GM18520 (cell line): ENCODE data around the gene WASF2.

ENCODE experiments used
- ATAC-seq: cut with Tn5 transposase; IDR thresholded peaks from one replicate; pipeline ENCODE4 v1.9.1; 2021; ENCODE audit not compliant: unreplicated experiment

WASF2 gene

DNA sequence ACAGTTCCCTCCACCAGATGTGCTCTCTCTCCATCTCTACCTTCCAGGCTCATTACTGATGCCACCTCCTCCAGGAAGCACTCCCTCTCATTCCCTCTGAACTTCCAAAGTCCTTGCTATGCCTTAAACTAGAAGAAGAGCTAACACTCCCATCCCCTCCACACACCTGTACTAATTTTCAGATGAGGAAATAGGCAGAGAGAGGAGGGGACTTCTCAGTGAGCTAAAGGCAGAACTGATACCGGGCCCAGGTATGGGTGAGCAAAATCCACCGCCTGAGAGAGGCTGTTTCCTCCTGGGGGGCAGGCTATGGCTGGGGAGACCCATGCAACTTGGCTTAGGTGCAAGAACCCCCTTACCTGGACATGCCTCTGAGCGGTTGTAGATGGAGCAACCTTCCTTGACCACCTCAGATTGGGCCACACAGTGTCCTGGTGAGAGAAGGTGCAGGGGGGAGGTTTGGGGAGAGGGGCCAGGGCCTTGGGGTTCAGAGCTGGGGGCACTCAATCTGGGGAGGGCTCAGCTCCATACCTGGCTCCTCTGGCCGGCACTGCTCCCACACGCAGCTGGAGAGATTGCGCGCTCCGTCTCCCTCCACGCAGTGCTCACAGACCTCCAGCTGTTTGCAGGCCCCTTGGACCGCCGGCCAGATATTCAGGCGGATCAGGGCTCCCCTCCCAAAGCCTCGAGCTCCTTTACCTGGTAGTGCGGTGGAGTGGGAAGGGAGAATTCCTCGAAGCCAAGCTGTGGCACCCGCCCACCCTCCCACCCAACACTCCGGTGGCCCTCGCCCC lies 107.8 kb downstream of the WASF2 start:
- ATAC-seq, result no peak

DNA sequence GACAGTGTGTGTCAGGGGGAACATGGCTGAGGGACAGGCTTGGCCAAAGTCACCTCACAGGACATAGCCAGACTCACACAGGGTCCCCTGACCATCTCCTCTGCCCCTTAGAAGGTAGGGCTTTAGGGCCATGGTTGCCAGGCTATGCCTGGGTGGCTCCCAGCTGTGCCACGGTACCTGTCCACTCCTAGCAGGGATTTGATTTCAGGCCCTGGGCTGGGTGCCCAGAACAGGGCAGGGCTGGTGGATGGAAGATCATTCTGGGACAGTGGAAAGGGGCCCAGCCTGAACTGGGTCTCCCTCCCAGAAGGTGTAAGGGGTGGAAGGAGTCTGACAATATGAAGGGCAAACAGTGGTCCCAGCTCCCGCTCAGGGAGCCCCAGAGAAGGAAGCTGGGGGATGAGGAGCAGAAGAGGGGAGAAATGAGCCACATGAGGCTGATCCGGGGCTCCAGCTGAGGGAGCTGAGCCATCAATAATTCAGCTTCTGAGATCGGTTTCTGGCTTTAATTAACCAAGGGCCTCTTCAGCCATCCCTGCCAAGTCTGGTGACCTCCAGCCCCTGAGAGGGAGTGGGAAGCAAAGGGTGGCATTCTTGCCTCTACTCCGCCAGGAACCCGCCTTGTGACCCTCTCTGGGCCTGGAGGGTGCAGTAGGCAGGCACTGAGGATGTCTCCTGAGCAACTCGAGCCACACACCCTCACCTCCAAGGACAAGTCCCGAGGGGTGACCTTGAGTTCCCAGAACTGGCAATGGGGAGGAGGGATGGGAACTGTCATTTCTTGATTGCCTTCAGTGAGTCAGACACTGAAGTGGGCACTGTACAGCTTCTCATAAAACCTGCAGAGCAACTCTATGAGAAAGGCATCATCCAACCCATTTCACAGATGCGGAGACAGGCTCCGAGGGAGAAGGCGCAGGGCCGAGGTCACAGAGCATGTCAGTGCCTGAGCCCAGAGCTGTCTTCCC lies 108.9 kb downstream of the WASF2 start:
- no peak for ATAC-seq

DNA sequence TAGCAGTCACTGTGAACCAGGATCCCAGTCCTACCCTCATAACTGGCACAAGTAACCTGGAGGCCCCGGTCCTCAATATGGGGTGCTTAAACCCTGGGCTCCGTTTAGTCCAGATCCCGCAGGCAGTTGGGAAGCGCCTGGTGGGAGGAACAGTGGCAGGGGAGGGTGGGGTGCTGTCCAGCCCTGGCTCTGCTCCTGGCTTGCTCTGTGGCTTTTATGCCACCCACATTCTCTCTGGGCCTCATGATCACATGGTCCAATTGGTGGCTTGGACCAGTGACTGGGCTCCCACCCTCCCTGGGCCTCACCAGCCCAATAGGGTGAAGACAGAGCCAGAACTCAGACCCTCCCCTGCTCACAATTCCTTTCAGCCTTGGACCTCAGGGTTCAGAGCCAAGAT lies 109.7 kb downstream of the WASF2 start:
- ATAC-seq, result no peak

DNA sequence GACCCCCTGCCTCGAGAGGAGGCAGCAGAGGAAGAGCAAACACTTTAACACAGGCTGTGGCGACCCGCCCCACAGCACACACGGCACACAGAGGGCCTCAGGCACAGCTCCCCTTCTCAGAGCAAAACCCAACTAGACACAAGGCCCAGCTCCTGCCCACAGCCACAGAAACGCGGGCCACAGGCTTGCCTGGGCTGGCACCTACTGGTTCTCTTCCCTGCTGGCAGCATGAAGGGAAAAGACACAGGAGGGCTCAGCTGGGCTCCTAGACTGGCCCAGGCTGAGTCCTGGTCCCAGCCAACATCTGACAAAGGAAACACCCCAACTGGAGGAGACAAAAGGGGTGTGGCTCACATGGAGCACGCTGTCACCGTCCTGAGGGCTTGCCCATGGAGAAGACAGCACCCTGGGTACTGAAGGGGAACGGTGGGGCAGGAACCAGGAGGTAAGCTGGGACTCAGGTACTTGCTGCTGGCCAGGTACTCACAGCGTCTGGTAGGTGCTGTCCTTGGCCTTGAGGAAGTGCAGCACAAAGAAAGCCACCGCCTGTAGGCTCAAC lies 110.3 kb downstream of the WASF2 start:
- no peak for ATAC-seq

DNA sequence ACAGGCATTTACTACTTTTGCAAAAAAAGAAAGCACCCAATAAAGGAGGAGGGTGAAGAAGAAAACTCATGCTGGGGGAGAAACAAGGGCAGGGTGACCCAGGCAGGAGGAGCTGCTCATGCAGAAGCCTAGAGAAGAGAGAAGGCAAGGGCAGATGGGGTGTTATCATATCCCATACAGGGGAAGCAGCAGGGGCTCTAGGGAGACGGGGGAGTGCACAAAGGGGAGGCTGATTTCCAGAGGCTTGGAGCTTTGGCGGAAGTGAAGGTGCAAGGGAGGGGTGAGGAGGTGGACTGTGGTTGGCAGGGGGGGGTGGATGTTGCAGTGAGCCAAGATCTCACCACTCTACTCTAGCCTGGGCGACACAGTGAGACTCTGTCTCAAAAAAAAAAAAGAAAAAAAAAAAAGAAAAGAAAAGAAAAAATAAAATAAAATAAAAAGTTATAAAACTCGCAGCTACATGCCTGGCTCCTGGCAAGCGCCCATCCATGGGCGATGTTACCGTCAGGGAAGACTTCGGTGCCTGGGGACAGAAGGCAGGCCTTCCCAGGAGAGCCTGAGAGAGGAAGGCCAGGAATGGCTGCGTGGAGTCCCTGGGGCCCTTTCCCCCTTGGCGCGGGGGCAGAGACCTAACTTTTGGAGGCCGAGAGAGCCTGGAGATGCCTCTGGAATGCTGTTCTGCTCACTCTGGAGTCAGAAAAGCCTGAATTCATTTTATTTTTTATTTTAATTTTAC lies 112.0 kb downstream of the WASF2 start:
- no peak for ATAC-seq

DNA sequence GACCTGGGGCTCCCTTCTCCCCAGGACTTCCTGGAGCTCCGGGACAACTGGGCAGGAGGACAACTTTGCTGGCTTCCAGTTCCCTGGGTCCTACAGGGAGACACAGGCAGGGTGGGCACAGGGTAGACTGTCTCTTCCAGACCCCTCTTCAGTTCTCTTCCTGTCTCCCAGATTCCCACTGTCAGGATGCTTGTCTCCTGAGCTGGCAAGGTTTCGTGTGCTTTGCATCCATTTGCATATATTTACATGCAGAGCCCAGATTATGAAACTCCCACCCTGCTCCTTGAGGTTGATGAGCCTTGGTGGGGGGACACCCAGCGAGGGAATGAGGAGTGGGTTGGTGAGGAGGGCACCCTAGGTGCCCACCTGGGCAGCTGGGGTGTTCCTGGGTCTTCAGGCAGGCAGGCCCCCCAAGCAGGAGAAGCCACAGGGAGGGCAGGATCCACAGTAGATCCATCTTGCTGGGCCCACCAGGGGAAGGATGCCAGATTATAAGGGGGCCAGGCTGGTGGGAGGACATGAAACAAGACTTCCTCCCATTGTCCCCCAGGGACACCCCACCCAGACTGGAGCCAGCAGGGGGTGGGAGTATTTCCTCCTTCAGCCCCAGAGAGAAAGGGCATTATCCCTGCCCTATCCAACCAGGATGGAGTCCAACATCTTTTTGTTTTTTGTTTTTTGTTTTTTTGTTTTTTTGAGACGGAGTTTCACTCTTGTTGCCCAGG lies 115.4 kb downstream of the WASF2 start, which contains the start of gene FCN3:
FCN3 (minus strand) TSS at position 463 of the 725 bp plus-strand sequence; CDS start at position 457, 6 bp downstream.
- ATAC-seq, result no peak

DNA sequence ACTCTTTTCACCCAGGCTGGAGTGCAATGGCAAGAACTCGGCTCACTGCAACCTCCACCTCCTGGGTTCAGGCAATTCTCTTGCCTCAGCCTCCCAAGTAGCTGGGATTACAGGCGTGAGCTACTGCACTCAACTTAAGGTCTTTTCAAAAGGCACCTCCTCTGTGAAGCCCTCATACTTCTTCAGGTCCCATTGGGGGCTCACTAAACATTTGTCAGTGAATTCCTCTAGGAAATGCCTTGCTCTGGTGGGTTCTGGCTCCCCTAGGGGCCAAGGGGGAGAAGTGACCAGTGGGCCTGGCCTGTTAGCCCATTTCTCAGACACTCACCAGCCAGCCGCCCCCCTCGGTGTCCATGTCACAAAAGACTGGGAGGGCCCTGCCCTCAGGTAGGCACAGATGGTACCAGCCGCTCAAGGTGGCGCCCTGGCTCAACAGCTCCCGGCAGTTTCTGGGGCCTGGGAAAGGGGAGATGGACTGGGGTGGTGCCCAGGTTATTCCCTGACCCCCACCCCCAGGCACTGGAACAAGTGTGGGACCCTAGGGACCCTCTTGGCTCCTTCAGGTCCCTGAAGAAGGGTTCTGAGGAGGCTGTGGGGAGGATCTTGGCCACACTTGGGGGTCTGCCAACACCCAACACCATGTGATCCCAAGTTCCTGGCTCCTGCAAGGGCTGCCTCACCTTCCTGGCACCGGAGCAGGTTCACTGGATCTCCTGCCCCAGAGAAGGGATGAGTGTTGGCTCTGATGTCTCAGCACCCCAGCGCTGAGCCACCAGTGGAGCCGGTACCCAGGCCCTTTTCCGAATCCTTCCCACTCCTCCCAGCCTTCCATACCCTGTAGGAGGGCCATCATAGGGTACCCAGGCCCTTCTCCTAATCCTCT lies 116.9 kb downstream of the WASF2 start:
- no peak for ATAC-seq

DNA sequence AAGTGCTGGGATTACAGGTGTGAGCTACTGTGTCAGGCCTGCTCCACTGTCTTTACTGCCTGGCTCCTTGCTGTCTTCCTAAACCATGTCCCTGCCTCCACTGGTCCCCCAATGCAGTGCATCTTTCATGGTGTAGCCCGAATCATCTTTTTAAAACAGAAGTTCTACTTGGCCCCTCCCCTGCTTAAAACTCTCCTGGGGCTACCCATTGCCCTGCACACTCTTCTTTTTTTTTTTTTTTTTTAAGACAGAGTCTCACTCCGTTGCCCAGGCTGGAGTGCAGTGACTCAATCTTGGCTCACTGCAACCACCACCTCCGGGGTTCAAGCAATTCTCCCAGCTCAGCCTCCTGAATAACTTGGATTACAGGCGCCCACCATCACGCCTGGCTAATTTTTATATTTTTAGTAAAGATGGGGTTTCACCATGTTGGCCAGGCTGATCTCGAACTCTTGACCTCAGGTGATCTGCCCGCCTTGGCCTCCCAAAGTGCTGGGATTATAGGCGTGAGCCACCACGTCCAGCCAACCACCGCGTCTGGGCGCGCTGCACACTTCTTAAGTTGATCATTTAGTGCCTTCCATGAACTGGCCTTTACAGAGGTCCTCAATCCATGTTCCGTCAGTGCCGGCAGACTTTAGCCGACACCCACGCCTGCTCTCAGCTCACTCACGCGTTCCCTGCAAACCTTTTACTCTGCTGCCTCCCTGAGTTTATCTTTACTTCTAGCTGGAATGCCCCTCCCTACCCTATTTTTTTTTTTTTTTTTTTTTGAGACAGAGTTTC lies 117.8 kb downstream of the WASF2 start:
- ATAC-seq, result no peak

DNA sequence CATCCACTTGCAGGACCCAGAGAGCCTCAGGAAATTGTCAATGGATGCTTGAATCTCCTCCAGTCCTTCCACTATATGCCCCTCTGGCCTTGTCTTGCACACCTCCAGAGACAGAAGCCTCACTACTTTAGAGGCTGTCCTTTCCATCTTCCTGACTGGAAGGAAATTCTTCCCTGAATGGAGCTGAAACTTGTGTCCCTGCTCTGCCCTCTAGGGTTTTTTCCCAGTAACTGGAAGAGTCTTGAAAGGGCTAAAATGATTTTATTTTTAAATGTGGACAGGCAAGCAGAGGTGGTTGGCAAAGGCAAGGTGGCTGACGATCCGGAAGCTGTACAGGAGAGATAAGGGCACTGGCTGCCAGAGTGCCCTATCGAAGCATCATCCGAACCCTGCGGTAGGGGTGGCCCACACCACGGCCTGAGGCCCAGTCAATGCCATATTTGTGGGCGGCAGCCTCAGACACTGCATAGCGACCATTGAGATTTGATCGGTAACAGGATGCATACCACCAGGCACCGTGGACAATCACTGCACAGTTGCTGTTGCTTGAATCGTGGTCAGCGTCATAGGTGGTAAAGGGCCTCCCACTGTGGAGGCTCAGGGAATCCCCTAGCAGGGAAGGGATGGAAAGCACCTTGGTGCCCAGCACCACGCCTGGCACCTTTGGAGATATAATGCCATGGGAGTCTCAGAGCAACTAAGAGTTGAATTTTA lies 120.9 kb downstream of the WASF2 start:
- ATAC-seq, result no peak

DNA sequence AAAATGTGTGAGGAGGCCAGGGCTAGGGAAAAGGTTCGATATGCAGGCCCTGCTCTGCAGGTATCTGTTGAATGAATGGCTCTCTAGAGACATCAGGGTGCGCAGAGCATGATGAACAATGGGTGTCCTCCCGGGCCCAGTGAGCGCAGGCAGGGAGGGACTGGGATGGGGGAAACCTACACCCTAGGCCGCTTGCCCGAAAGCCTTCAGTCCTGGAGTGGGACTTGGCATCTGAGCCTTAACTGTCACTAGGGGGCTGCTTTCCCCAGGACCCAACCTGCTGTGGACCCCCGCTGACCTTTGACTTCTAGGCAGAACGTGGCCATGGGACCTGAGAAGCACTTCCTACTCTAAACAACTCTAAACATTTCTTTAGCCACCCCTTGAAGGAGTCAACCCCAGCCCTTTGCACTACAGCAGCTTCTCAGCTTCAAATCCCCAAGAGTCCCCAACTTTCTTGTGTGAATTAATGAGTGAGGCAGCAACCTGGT lies 122.8 kb downstream of the WASF2 start:
- ATAC-seq, result no peak

DNA sequence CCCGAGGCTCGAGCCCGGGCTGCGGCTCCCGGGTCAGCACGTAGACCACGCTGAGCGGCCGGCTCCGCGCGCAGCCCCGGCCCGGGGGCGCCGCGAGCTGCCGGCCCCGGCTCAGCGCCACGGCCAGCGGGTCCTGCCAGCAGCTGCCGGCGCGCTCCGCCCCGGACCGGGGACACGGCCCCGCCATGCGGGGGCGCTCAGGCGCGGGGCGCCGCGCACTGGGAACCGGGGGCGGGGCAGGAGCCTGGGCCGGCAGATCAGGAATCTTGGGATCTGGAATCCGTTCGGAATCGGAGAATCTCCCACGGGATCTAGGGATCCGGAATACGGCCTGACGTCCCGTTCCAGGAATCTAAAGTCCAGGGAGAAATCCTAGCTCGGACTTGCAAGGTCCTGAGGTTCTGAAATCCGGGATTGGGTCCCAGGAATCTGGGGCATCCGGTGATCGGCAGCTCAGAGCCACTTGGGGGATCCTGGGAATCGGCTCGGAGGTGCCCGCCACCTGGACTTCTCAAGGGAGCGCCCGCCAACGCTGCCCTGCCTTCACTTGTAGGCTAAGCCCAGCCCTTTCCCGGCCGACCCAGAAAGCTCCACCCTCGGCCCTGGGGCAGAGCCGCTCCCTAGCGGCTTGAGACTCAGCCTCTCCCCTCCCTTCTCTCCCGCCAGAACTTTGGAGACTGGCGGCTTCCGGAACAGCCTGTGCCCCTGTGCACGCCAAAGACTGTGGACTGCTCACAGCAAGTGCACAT lies 123.4 kb downstream of the WASF2 start, which contains the start of gene MAP3K6:
MAP3K6 (minus strand) TSS at position 551 of the 749 bp plus-strand sequence; CDS start at position 187, 364 bp downstream.
- no peak for ATAC-seq

DNA sequence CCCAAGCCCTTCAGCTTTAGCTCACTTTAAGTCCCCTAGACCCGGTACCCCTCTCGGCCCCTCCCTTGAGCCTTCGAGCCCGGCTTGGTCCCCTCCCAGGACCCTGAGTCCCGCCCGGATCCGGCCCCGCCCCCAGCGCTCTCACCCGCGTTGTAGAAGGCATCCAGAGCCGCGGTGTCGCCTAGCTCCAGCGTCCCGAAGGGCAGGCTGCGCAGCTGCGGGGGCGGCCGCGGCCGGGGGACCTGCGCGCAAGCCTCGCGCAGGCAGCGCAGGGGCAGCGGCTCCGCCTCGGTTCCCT lies 123.9 kb downstream of the WASF2 start:
- no peak for ATAC-seq

DNA sequence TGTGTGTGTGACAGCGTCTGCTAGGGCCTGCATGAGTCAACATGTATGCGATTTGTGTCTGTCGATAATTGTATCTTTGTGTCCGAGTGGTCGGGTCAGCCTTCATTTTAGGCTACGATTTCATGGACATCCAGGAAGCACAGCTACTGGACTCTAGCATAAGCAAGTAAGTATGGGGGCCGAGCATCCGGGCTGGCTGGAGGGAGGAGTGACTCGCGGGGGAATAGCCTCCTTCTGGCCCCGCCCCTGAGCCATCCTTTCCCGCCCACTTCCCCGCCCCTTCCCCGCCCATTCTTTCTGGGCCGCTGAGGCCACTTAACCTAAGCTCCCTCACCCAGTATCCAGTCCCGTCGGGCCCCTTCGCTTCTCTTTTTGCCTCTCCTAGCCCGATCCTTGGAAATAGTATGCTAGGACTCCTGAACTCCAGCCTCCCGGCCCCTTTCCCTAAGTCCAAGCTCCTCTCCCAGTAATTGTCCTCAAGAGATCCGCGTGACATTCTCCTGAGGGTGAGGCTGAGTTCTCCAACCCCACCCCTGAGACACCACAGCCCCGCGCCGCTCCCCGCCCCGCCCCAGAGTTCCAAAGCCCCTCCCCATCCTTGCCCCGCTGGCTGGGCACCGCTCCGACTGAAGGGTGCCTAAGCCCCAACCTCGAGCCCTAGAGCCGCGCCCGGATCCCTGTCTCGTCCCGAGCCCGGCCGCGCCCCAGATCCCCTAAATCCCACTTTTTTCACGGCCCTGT lies 124.4 kb downstream of the WASF2 start:
- no peak for ATAC-seq

DNA sequence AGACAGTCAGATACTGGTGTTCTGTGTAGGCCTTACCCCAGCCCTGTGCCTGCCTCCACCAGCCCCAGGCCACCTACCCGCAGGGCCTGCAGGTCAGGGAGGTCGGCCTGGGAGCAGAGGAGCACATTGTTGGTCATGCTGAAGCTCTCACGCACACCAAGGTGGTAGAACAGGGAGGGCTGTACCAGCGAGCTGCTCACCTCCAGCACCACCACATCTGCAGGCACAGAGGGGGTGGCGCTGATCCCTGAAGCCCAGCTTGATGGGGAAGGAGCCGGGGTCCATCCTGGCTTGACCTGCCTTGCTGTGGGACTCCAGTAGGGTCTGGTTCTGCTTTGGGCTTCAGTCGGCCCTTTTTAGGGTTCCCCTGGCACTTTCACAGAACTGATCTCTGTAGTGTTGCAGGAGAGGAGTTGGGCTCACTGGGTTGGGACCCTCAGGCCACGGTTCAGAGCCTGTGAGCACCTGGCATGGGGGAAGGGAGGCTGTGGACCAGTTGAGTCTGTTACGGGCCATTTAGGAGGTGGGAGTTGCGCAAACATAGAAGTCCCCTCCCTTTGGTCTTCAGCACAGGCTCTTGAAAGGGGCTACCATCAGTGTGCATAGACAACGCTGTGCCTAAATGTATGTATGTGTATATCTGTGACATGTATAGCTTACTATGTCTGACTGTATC lies 125.1 kb downstream of the WASF2 start:
- ATAC-seq, result no peak

DNA sequence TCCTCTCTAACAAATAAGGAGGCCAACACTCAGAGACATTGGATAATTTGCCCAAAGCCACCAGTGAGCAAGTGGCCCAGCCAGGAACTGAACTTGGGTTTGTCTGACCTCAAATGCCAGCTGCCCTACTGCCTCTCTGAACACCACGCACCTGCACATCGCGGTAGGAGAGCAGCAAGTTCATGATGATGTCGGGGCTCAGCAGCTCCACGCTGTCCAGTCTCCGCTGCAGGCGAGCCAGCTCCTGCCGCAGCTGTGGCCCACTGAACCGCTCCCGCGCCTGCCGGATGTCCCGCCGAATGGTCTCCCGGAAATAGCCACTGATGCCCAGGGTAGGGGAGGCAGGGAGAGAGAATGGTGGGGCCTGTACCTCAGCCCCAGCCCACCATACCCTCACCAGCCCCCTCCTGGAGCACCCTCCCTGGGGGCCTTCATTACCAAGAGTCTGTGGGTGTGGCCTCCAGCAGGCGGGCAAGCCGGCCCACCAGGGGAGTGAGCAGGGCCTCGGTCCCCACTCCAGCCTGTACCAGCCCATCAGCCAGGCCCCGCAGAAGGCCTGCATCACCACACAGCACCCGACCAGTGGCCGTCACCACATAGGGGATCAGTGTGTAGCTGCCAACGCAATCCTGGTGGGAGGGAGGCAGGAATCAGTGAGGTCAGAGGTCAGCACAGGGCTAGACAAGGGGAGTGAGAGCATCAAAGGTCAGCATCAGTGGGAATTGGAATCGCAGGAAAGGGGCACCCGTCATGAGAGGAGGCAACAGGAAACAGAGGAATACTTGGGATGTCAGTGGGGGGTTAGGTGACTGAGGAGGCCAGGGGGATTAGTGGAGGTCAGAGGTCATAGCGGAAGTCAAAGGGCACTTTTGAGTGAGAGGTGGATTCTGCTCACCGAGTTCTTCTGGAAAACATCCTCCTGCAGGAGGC lies 125.9 kb downstream of the WASF2 start:
- no peak for ATAC-seq
